Kidney tubule cell (primary cell): Measurements from ENCODE around the gene EXOC6.
A peak's percentile ranks its signal among the peaks of the same experiment; 100 is the strongest.

ENCODE experiments used
- DNase-seq: peaks from one replicate; pipeline ENCODE4 v3.0.0-alpha.2; 2018; ENCODE audit warnings: low spot score

The EXOC6 gene

DNA sequence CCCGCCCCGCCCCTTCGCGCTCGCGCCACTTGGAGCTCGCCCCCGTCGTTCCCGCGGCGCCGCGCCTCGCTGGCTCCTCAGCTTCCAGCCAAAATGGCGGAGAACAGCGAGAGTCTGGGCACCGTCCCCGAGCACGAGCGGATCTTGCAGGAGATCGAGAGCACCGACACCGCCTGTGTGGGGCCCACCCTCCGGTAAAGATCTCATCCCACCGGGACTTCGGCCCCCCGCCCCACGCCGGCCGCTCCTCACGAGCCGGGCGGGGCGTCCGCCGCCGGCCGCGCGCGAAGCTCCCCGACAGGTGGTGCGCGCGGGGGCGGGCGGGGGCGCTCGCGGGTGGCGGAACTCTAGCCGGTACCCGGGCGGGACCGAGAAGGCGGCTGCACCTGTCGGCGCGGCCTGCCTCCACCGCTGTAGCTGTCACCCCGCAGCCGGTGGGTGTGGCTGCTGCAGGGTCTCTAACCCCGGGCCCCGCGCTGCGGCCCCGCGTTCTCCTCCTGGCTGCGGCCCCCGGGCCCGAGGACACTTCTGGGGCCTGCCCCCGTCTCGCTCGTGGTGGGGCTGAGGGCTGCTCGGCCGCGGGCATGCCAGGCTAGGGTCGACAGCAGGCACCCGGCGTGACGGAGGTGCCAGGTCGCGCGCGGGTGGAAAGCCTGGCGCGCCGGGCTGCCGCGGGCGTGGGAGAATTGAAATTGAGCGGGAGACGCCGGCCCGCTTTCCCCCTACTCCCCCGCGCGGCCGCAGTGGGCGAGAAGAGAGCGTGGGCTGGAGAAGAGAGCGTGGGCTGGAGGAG, at the start of gene EXOC6:
TSS of gene EXOC6 (plus strand) at position 80 of the 793 bp plus-strand sequence. CDS start at position 94, 14 bp downstream.
- peak; percentile 85 for DNase-seq

DNA sequence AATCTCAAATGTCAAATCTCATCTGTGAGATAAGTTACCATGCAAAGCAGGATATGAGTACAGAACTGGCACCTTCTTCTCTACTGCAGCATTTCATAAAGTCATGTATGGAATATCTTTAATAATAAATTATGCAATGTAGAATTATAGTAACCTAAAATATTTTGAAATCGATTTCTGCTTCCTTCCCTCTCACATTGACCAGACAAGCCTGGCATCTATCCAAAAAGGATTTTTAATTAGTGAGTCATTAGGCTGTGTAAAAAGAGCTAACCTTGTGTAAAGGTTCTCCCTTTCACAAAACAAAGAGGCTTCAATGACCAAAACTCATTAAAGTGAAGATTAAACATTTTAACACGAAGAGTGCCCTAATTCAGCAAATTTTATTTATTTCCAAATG, 48.8 kb upstream of the EXOC6 start:
- peak; percentile 16 for DNase-seq

DNA sequence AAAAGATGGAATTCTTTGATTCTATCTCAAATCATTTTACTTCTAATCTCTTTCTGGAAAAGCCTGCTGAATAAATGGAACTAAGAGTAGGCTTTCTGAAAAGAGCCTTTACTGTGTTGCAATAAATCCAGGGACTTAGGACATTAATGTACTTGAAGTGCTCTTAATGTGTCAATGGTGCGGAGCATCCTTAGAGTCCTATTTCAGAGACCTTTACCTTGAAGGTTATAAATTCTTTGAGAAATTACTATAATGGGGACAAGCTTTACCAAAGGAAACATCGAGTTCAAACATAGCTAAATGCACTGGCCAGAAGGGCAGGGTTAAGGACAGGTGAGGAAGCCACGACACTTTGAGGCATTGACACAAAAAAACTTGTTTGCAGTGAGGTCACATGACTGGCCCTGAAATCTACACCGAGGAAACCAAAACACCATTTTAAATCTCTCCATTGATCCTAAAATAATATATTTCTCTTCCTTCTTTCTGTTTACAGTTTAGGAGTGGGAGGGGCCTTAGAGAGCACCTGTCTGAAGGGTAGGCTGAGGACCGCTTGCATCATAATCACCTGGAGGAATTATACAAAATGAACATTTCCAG, 48.1 kb upstream of the EXOC6 start:
- DNase-seq: no peak

GRCh38 chr10:92801978-92802872, 46.1 kb upstream of the EXOC6 start:
- DNase-seq: no peak

DNA sequence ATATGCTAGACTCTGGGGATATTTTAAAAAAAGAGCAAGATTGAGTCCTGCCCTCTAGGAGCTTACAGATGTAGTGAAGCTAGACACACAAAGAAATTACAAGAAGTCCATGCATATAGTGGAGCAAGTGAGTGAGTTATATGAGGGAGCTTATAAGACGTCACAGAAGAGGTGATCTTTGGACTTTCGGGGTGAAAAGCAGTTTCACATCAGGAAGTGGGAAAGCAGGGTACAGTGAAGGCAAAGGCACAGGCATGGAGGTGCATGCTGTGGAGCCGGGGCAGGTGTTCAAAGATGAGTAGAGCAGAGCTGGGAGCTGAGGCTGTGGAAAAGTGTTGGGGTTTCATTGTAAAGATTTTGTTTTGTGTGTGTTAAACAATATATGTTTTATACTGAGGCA, 38.5 kb upstream of the EXOC6 start:
- DNase-seq: no peak

- no peak for DNase-seq
Observed at GRCh38 chr10:92810934-92811532, 37.3 kb upstream of the EXOC6 start.

DNA sequence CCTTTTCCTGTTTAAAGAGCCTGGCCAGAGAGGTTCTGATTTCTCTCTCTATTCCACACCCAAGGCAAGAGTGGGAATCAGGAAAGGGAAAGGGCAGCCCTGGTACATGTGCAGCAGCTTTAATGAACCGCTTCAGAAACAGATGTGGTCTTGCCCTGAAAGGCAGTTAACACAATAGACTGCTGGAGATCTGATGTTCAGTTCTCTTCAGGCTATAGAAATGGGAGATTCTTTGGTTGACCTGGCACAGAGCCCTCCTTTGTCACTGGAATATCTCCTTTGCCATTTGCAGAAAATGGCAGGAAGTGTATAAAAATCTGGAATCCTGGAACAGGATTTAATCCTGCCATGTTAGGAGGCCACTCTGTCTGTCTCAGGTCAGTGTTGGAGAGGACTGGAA, 36.3 kb upstream of the EXOC6 start:
- no peak for DNase-seq

DNA sequence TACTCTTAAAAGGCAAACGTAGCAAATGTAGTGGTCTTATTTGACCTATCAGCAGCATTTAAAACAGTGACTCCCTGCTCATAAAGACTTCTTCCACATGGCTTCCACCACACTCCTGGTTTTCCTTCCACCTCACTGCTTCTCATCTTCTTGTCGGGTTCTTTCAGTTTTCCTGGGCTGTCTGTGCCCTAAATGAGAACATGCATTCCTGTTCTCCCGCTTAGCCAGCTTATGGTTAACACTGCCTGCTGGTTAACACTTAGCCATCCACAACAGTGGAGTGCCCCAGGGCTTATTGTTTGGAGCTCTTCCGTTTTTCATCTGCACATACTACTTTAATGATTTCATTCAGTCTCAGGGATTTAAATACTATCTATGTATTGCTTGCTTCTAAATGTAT, 34.3 kb upstream of the EXOC6 start:
- no peak for DNase-seq

DNA sequence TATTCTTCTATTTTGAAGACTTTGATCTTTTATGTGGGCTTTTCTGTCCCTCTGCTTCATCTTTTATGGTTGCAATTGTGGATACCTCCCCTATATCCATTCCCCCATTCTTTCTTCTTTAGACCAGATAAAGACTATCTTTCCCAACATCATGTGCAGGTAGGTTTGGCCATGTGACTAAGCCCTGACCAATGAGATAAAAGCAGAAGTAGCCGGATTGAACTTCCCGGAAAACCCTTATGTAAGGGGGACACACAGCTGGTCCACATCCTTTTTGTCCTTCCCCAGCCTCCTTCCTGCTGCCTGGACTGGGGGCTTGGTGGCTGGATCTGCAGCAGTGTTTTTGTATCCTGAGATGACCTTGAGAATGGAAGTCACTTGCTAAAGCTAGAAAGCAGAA, 33.5 kb upstream of the EXOC6 start:
- no peak for DNase-seq

DNA sequence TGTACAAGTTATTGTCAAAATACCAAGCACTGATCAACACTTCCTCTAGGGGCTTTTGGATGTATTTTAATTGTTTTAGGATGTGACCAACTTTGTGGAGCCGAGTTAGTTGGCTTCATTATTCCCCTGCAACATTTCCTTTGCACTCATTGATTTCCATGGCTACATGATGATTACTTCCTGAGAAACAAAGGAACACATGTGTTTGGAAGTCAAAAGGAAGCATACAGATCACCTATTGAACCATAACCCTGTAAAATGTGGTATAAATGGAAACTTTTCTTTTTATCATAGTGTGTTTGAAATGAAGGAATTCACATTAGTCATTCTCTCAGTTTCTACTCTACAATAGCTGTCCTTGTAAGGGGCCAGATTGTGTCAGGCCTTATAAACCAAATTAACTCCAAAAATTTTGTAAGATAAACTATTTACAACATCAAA, 32.2 kb upstream of the EXOC6 start:
- peak; percentile 53 for DNase-seq

DNA sequence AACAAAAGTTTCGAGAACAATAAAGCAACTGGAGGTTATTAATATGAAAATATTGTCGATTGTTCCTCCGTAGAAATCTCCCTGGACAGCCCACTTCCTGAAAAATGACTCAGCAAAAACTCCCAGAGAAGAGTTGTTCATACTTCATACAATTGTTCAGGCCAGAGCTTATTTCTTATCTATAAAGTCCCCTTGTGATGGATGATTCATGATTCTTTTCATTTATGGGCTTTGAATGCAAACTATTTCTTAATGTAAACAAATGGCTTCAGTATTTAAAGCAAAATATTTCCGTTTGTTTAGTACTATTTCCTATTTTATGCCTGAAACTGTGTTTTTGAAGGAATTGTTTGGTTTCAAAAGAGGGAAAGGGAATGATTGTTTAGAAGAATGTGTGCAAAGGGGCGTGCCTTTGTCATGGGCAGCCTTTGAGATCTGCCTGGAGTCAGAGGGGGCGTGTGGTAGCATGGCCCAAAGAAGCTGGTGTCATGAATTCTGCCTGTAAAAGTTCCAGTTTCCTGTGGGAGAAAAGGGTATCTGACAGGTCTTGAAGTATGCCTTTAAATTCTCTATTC, 26.2 kb upstream of the EXOC6 start:
- peak; percentile 54 for DNase-seq

- no peak for DNase-seq
Observed at GRCh38 chr10:92822964-92823363, 25.4 kb upstream of the EXOC6 start.

- no peak for DNase-seq
Observed at GRCh38 chr10:92826061-92826460, 22.3 kb upstream of the EXOC6 start.

GRCh38 chr10:92826504-92826903, 21.8 kb upstream of the EXOC6 start:
- DNase-seq: no peak

GRCh38 chr10:92829042-92829785, 19.1 kb upstream of the EXOC6 start:
- no peak for DNase-seq

DNA sequence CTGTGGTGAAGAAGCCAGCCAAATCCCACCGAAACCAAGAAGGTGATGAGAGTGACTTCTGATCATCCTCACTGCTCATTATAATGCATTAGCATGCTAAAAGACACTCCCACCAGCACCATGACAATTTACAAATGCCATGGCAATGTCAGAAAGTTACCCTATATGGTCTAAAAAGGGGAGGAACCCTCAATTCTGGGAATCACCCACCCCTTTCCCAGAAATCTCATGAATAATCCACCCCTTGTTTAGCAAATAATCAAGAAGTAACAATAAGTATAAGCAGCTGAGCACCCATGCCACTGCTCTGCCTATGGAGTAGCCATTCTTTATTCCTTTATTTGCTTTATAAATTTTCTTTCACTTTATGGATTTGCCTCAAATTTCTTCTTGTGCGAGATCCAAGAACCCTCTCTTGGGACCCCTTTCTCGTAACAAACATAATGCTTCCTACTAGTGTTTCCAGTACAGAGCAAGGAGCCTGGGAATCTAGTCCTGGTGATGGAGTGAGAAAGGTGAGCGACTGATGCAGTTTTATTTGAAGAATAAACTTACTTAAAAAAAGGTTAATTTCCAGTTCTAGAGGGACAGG, 18.4 kb upstream of the EXOC6 start:
- no peak for DNase-seq

GRCh38 chr10:92830478-92831389, 17.6 kb upstream of the EXOC6 start:
- DNase-seq: no peak

- no peak for DNase-seq
Observed at GRCh38 chr10:92832121-92832520, 16.2 kb upstream of the EXOC6 start.

DNA sequence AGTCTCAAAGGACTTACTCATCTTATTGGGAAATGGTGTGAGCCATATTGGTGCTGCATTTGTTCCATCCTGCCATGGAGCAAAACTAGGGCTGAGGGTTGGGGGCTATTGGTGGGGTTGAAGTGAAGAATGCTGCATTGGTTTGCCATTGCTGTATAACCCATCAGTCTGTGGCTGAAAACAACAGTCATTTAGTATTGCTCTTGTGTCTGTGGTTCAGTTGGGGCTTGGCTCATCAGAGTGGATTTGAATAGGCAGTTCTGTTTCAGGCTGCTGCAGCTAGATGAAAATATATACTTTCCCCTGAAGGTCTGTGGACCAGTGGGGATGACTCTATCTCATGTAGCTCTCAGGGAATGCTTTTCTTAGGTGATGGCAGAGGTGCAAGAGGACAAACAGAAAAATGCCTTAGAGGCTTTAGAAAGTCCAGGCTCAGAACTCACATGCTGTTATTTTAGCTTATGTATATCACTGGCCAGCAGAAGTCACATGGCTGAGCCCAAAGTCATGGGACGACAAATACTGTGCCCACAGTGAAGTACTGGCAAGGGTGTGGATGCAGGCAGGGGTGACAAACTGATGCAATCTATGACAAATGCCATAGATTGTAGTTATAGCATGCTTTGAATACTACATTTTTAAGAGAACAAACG, 15.2 kb upstream of the EXOC6 start:
- DNase-seq: no peak
